ENCODE measurements around the gene PSTPIP1.

PSTPIP1 gene

DNA sequence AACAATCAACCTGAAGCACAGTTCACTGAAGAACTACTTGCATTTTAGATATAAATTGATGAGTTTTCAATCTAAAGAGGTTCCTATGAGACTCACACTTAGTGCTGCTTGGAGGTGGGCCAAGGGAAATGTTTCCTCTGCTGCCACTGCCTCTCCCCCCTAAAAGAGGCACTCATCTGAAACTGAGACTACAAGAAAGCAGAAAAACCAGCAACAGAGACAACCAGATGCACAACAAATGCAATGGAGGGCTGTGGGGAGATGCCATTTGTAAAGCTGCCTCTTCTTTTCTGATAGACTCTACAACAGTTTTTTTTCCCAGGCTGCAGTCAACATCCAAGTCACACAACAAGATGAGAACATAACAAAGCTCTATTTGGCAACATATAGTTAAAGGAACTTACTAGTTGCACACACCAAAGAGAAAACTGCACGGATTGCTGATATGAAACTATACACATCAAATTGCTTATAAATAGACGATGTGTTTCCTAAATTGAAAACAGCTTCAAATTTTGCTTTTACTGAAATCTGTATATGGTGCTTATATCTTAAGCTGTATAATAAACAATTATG is 64.9 kb downstream of the PSTPIP1 start:
- no peaks in the 10 kb centered on the region for H3K9me3 ChIP-seq (ENCODE audit: control insufficient read depth, low read length)
- no peak overlapping the region for H3K27ac ChIP-seq
- H3K4me2 ChIP-seq (ENCODE audit: low read length): no peak overlapping the region
- no peaks in the 10 kb centered on the region for H3K27me3 ChIP-seq (ENCODE audit: control insufficient read depth, insufficient read depth, low read length)
- H3K4me3 ChIP-seq (ENCODE audit: low read depth, low read length): no peak overlapping the region
- peaks cover 5% of the 10 kb centered on the region for H3K79me2 ChIP-seq
- TF ChIP-seq, protein P1, sequence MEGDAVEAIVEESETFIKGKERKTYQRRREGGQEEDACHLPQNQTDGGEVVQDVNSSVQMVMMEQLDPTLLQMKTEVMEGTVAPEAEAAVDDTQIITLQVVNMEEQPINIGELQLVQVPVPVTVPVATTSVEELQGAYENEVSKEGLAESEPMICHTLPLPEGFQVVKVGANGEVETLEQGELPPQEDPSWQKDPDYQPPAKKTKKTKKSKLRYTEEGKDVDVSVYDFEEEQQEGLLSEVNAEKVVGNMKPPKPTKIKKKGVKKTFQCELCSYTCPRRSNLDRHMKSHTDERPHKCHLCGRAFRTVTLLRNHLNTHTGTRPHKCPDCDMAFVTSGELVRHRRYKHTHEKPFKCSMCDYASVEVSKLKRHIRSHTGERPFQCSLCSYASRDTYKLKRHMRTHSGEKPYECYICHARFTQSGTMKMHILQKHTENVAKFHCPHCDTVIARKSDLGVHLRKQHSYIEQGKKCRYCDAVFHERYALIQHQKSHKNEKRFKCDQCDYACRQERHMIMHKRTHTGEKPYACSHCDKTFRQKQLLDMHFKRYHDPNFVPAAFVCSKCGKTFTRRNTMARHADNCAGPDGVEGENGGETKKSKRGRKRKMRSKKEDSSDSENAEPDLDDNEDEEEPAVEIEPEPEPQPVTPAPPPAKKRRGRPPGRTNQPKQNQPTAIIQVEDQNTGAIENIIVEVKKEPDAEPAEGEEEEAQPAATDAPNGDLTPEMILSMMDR (IDR thresholded peaks at IDR 0.05): no peak
- H2AFZ ChIP-seq: no peak overlapping the region
- no peak overlapping the region for H3K9ac ChIP-seq
- peaks cover 12% of the 10 kb centered on the region for H3K4me1 ChIP-seq
- no peaks in the 10 kb centered on the region for H3K36me3 ChIP-seq (ENCODE audit: control insufficient read depth, insufficient read depth, low read length)

DNA sequence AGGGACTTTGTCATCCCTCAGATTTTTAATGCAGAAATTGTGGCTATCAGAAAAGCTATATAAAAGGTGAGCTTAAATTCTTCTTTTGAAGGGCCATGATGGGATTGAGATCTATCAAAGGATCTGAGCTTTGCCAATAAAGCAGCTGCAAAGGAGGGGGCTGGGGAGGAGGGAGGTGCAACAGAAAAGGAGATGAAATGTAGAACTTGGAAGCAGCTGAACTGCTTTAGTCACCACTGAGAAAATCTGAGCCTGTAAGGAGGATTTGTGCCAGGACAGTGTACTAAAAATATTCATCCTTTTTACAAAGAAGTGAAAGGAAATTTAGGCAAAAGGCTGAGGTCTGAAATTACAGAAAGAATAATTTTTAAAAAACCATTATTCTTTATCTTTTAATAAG is 65.6 kb downstream of the PSTPIP1 start:
- peaks cover 15% of the 10 kb centered on the region for H3K4me1 ChIP-seq
- peaks cover 7% of the 10 kb centered on the region for H3K79me2 ChIP-seq
- H3K36me3 ChIP-seq (ENCODE audit: control insufficient read depth, insufficient read depth, low read length): no peaks in the 10 kb centered on the region
- H2AFZ ChIP-seq: no peak overlapping the region
- H3K4me3 ChIP-seq (ENCODE audit: low read depth, low read length): no peak overlapping the region
- no peaks in the 10 kb centered on the region for H3K27me3 ChIP-seq (ENCODE audit: control insufficient read depth, insufficient read depth, low read length)
- no peak overlapping the region for H3K9ac ChIP-seq
- no peak overlapping the region for H3K27ac ChIP-seq
- TF ChIP-seq, protein P1 (IDR thresholded peaks at IDR 0.05): no peak
- H3K4me2 ChIP-seq (ENCODE audit: low read length): no peak overlapping the region
- H3K9me3 ChIP-seq (ENCODE audit: control insufficient read depth, low read length): no peaks in the 10 kb centered on the region

- H3K79me2 ChIP-seq: peaks cover 14% of the 10 kb centered on the region
- H3K9ac ChIP-seq: no peak overlapping the region
- H3K27me3 ChIP-seq (ENCODE audit: control insufficient read depth, insufficient read depth, low read length): no peaks in the 10 kb centered on the region
- H3K4me2 ChIP-seq (ENCODE audit: low read length): no peak overlapping the region
- H3K27ac ChIP-seq: no peak overlapping the region
- no peaks in the 10 kb centered on the region for H3K9me3 ChIP-seq (ENCODE audit: control insufficient read depth, low read length)
- peaks cover 15% of the 10 kb centered on the region for H3K4me1 ChIP-seq
- TF ChIP-seq, protein P1 (IDR thresholded peaks at IDR 0.05): no peak
- no peaks in the 10 kb centered on the region for H3K36me3 ChIP-seq (ENCODE audit: control insufficient read depth, insufficient read depth, low read length)
- no peak overlapping the region for H3K4me3 ChIP-seq (ENCODE audit: low read depth, low read length)
- H2AFZ ChIP-seq: no peak overlapping the region
Observed at GRCh38 chr15:77063249-77063648, 68.3 kb downstream of the PSTPIP1 start.

- peaks cover 20% of the 10 kb centered on the region for H3K79me2 ChIP-seq
- TF ChIP-seq, protein P1 (IDR thresholded peaks at IDR 0.05): no peak
- no peak overlapping the region for H3K4me3 ChIP-seq (ENCODE audit: low read depth, low read length)
- no peaks in the 10 kb centered on the region for H3K36me3 ChIP-seq (ENCODE audit: control insufficient read depth, insufficient read depth, low read length)
- no peaks in the 10 kb centered on the region for H3K9me3 ChIP-seq (ENCODE audit: control insufficient read depth, low read length)
- H3K27ac ChIP-seq: no peak overlapping the region
- no peaks in the 10 kb centered on the region for H3K27me3 ChIP-seq (ENCODE audit: control insufficient read depth, insufficient read depth, low read length)
- no peak overlapping the region for H3K4me2 ChIP-seq (ENCODE audit: low read length)
- H2AFZ ChIP-seq: no peak overlapping the region
- no peak overlapping the region for H3K9ac ChIP-seq
- H3K4me1 ChIP-seq: peaks cover 15% of the 10 kb centered on the region
Observed at GRCh38 chr15:77064063-77064462, 69.1 kb downstream of the PSTPIP1 start.

All from parathyroid adenoma (tissue), 2 donors.